HG03432 (cell line): ENCODE data around the gene SPDYE4.

Experiments used
- ATAC-seq: cut with Tn5 transposase; IDR thresholded peaks from one replicate; pipeline ENCODE4 v1.9.1; 2021; ENCODE audit warnings: mild to moderate bottlenecking, moderate library complexity; ENCODE audit not compliant: unreplicated experiment

The SPDYE4 gene

GRCh38 chr17:8713878-8714277, 44.5 kb downstream of the SPDYE4 start:
- ATAC-seq, result no peak

DNA sequence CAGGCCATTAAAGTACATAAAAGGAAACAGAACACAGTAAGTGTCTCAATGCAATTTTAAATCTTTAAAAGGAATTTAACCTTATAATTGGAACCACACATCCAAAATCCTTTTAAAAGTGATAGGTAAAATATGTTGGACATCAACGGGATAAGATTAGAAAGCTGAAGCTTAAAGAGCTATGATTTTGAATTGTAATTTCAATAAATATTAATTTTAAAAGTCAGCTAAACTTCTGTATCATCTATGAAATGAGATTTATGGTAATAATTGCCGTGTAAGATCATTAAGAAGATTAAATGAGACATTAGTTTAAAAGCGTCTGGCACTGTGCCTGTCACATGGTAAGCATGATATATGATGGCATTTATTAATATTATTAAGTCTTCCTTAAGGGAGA, 45.0 kb downstream of the SPDYE4 start:
- ATAC-seq, result no peak

- ATAC-seq, result no peak
These were observed 45.6 kb downstream of the SPDYE4 start for GRCh38 chr17:8712698-8713097.

- no peak for ATAC-seq
These were observed 47.1 kb downstream of the SPDYE4 start for GRCh38 chr17:8711291-8711690.

DNA sequence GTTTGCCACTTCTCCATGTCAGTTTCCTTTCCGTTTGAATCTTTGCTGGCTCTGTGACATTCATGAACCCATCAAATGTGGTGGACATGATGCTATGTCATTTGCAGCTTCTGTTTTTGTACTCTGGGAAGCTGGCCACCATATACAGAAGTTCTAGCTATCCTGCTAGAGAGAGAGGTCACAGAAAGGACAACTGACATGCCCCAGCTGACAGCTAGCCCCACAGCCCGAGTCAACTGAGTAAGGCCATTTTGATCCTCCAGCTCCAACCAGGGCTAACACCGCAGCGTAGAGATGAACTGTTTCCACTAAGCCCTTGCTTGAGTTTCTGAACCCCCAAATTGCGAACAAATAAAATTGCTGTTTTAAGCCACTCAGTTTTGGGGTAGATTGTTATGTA, 47.5 kb downstream of the SPDYE4 start:
- no peak for ATAC-seq

GRCh38 chr17:8709006-8709405, 49.3 kb downstream of the SPDYE4 start:
- no peak for ATAC-seq

DNA sequence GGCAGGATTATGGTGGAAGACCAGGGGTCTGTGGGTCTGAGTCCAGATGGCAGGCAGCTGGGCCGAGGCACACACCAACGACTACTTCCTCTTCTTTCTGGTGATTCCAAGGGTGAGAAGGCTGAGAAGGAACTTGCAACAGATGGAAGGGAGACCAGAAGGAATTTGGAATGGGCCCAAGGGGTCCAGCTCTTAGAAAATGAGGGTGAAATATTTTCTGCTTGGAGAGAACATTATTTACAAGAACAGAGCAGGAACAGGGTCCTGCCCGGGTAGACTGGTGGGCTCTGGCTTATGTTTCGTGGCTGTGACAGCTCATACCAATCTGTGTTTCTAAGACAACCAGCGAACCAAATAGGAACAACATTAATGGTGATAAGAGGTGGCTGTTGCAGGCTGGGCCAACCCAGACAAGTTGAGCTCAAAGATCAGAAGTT, 50.3 kb downstream of the SPDYE4 start:
- ATAC-seq, result no peak

GRCh38 chr17:8707332-8708024, 50.9 kb downstream of the SPDYE4 start:
- ATAC-seq, result no peak

DNA sequence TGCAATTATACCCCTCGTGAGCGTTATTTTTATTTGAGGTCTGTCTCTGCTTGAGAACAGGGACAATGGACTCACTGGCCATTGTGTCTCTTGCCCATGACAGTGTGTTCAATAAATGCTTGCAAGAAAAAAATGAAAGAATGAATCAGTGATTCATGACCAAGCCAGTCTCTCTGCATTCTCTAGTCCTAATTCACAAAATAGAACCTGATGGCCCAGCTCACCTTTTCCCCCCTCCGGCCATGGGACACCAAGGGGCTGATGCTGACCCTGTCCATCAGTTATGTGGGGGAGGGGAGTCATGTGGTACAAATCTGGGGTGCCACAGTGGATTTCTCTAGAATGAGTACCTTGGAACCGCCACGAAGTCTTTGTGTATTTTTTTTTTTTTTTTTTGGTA, 51.9 kb downstream of the SPDYE4 start:
- ATAC-seq, result no peak

DNA sequence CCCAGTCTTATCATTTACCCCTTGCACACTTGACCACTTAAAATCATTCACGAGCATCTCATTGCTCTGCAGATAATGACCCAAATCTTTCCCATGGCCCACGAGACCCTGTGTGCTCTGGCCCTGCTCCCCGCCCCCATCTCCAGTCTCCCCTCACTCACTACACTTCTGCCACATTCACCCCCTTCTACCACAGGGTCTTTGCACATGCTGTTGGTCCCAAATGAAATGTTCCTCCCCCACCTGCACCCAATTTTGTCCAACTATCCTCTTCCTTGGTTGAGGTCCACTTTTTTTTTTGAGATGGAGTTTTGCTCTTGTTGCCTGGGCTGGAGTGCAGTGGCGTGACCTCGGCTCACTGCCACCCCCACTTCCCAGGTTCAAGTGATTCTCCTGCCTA, 52.9 kb downstream of the SPDYE4 start:
- no peak for ATAC-seq

DNA sequence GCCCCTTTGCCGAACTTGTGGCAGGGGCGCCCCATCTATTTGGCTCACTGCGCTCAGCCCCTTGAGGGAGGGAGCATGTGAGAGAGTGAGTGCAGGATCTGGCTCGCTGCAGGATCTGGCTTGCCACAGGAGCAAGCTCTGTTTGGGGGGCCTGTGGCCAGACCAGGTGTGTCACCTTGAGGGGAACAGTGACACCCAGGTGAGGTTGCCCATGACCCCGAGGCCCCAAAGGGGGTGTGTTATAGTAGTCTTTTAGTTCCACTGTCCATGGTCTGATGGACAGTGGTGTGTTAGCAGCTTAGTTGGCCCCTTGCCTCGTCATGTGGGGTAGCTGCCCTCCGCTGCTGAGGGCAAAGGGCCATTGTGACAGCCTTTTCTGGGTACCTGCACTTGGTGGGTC, 55.3 kb downstream of the SPDYE4 start:
- ATAC-seq, result no peak

- ATAC-seq, result no peak
These were observed 56.6 kb downstream of the SPDYE4 start for GRCh38 chr17:8701754-8702153.

- no peak for ATAC-seq
These were observed 57.1 kb downstream of the SPDYE4 start for GRCh38 chr17:8701221-8701620.
